ENCODE measurements around the gene PUSL1. TPM values are rescaled to one million over a fixed set of nuclear protein-coding genes. Genes with fewer than 3 reads are reported as not detected.

Gene PUSL1
- total RNA-seq, 1 experiment from 2014 or later: 38.0 TPM

DNA sequence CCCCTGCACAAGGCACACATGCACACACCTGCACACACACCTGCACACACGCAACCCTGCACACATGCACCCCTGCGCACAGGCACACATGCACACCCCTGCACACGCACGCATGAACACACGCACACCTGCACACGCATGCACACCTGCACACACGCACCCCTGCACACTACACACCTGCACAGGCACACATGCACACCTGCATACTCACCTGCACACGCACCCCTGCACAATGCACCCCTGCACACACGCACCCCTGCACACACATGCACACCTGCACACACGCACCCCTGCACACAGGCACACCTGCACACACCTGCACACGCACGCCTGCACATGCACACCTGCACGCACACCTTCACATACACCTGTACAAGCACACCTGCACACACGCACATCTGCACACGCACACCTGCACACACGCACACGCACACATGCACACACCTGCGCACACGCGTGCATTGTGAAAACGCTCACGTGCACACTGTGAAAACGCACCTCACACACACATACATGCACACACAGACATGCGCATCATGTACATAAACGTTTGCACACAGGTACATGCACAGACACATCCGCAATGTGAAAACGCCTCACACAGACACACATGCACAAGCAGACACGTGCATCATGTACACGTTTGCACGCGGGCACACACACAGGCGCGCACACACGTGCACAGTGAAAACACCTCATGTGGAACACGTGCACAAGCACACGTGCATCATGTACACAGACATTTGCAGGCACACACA, 32.6 kb downstream of the PUSL1 start:
- Histone ChIP-seq H2BK20ac (ENCODE audit: low read depth, low read length, poor library complexity, severe bottlenecking) (no peak overlapping the region), H2AK5ac (ENCODE audit: insufficient read length, low read length) (no peak overlapping the region), H2BK12ac (ENCODE audit: insufficient read length, low read depth, low read length) (no peak overlapping the region), H2BK5ac (ENCODE audit: insufficient read length, low read length) (no peak overlapping the region), H3K27ac (ENCODE audit: insufficient read length, low read depth, low read length) (no peak overlapping the region), H2AFZ (ENCODE audit: low read length) (no peak overlapping the region), H2BK15ac (ENCODE audit: low read depth, low read length) (no peak overlapping the region), H3K9me3 (ENCODE audit: control insufficient read depth, low read depth, low read length) (no peaks in the 10 kb centered on the region), H3K18ac (ENCODE audit: insufficient read length, low read depth, low read length) (no peak overlapping the region), H3K14ac (ENCODE audit: insufficient read depth, low read length) (no peak overlapping the region), H3K79me2 (ENCODE audit: insufficient read depth, low read length) (no peaks in the 10 kb centered on the region; the same call in 1 of the 2 replicates), H3K23me2 (ENCODE audit: insufficient read length, low read depth, low read length, poor library complexity, severe bottlenecking) (no peaks in the 10 kb centered on the region), H3K4me1 (ENCODE audit: insufficient read depth, low read length) (no peaks in the 10 kb centered on the region), H3K4ac (ENCODE audit: low read depth, low read length) (no peak overlapping the region), H3K4me2 (ENCODE audit: insufficient read depth, insufficient read length, low read length) (no peak overlapping the region), H3K56ac (ENCODE audit: insufficient read length, low read depth, low read length) (no peak overlapping the region), H3T11ph (ENCODE audit: low read length) (no peak overlapping the region), H4K8ac (replicated peaks; ENCODE audit: insufficient read length, low read depth, low read length) (no peak overlapping the region), H4K5ac (ENCODE audit: insufficient read length, low read depth, low read length) (no peak overlapping the region), H4K20me1 (ENCODE audit: control insufficient read depth, insufficient read depth, insufficient read length) (no peaks in the 10 kb centered on the region), H4K91ac (ENCODE audit: insufficient read length, low read depth, low read length) (no peak overlapping the region), H3K9ac (ENCODE audit: extremely low read depth, insufficient read length, low read length) (no peak overlapping the region), H3K27me3 (ENCODE audit: insufficient read depth, low read length) (no peaks in the 10 kb centered on the region), H2BK120ac (ENCODE audit: low read depth, low read length, poor library complexity, severe bottlenecking) (no peak overlapping the region), H3K23ac (ENCODE audit: insufficient read length, low read depth, low read length) (no peak overlapping the region), H3K79me1 (ENCODE audit: insufficient read depth, low read depth, low read length, poor library complexity, severe bottlenecking) (peaks cover 2% of the 10 kb centered on the region)
- TF ChIP-seq, protein P1, sequence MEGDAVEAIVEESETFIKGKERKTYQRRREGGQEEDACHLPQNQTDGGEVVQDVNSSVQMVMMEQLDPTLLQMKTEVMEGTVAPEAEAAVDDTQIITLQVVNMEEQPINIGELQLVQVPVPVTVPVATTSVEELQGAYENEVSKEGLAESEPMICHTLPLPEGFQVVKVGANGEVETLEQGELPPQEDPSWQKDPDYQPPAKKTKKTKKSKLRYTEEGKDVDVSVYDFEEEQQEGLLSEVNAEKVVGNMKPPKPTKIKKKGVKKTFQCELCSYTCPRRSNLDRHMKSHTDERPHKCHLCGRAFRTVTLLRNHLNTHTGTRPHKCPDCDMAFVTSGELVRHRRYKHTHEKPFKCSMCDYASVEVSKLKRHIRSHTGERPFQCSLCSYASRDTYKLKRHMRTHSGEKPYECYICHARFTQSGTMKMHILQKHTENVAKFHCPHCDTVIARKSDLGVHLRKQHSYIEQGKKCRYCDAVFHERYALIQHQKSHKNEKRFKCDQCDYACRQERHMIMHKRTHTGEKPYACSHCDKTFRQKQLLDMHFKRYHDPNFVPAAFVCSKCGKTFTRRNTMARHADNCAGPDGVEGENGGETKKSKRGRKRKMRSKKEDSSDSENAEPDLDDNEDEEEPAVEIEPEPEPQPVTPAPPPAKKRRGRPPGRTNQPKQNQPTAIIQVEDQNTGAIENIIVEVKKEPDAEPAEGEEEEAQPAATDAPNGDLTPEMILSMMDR (conservative IDR thresholded peaks at IDR 0.05): no peak
- Mint-ChIP-seq H3K4me3 (peak overlapping the region in 1 of 2 experiments; percentile 65; a peak in 2 of 5 replicates), H3K4me1 (no peaks in the 10 kb centered on the region), H3K9me3 (peaks cover 0 to 8% of the 10 kb centered on the region in 2 experiments; a peak in 3 of 5 replicates), H3K36me3 (ENCODE audit: insufficient read depth in 1 of 3, low read depth in 3 of 3) (peaks cover 21 to 36% (median 31%) of the 10 kb centered on the region in 3 experiments), H3K27me3 (ENCODE audit: low read depth) (no peaks in the 10 kb centered on the region), H3K27ac (peak overlapping the region in 1 of 3 experiments; percentile 65; a peak in 1 of 7 replicates)
- WGBS (ENCODE audit: extremely low coverage, insufficient read length, low lambda C conversion rate): no CpG with 5 or more reads among the region's 36 CpGs
- DNase-seq: no peak

Data from H9 (cell line).